Lower leg skin (tissue), 4 donors: ENCODE results near the gene GALM. TPM values are rescaled to one million over a fixed set of nuclear protein-coding genes. Genes with fewer than 3 reads are reported as not detected.

ENCODE experiments used
- DNase-seq, 2 donors: peaks; one replicate each; pipeline ENCODE4 v3.0.0-alpha.2; 2019; ENCODE audit warnings: low spot score in 2 of 2
- H3K4me3 ChIP-seq: fragments of 200-600 bp; sonication (generic); 2 replicates; pipeline ENCODE4 v1.5.1; 2017; ENCODE audit warnings: mild to moderate bottlenecking, low read depth; ENCODE audit not compliant: poor library complexity, severe bottlenecking
- POLR2A ChIP-seq, 2 donors: fragments of 450-650 bp; IDR thresholded peaks; one replicate each; pipeline ENCODE4 v1.6.1; 2016 to 2017; ENCODE audit warnings: antibody characterized with exemption in 2 of 2, mild to moderate bottlenecking in 1 of 2, moderate library complexity in 1 of 2
- WGBS, 2 donors: methylation state at CpG; one replicate each; pipeline ENCODE4 v1.1.5; 2018; 5-methylcytosine and 5-hydroxymethylcytosine counted together
- intact Hi-C: fragments of 100-400 bp; cut with DNase I; formaldehyde crosslinking; loops from one replicate; pipeline ENCODE4 v1.15.0; 2023; ENCODE audit warnings: low total_unique reads
- total RNA-seq, 4 donors: library from RNA; depleted of rRNA; stranded (reverse); fragments of >200 nt; gene quantifications; one replicate each; pipeline ENCODE4 v1.1.0, GENCODE V29; 2016
- TF ChIP-seq, protein P1 (sequence below), 3 donors: fragments of 450-650 bp; IDR thresholded peaks; one replicate each; pipeline ENCODE4 v1.5.1; 2016; ENCODE audit warnings: antibody characterized with exemption in 3 of 3, mild to moderate bottlenecking in 3 of 3, moderate library complexity in 2 of 3

GALM gene
- total RNA-seq, 4 donors from 2014 or later, result 4.0 to 12.1 (median 7.0) TPM

DNA sequence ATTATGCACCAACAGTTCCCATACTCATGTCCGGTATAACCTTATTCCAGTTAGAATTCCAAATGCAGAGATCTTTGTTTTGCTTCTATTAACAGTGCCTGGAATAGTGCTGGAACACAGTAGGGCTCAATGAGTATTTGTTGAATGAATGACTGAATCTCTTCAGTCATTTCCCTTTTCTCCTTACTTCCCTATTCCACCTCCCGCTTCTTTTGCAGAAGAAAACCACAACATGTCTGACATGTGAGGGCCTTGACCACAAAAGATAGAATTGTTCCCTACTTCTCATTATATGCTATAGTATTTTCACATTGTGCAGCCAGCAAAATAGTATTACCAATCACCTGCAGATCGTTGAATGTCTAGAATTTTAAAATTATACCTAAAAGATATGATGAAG is 43.7 kb upstream of the GALM start:
- DNase-seq, result no peak
- no peak overlapping the region for H3K4me3 ChIP-seq
- 72 to 76% methylated on average over 3 of the region's 3 CpGs for WGBS, 2 donors
- intact Hi-C loops, result no loop called here
- TF ChIP-seq, protein P1, sequence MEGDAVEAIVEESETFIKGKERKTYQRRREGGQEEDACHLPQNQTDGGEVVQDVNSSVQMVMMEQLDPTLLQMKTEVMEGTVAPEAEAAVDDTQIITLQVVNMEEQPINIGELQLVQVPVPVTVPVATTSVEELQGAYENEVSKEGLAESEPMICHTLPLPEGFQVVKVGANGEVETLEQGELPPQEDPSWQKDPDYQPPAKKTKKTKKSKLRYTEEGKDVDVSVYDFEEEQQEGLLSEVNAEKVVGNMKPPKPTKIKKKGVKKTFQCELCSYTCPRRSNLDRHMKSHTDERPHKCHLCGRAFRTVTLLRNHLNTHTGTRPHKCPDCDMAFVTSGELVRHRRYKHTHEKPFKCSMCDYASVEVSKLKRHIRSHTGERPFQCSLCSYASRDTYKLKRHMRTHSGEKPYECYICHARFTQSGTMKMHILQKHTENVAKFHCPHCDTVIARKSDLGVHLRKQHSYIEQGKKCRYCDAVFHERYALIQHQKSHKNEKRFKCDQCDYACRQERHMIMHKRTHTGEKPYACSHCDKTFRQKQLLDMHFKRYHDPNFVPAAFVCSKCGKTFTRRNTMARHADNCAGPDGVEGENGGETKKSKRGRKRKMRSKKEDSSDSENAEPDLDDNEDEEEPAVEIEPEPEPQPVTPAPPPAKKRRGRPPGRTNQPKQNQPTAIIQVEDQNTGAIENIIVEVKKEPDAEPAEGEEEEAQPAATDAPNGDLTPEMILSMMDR (IDR thresholded peaks at IDR 0.05), result no peak
- TF ChIP-seq POLR2A (IDR thresholded peaks at IDR 0.05), result no peak

DNA sequence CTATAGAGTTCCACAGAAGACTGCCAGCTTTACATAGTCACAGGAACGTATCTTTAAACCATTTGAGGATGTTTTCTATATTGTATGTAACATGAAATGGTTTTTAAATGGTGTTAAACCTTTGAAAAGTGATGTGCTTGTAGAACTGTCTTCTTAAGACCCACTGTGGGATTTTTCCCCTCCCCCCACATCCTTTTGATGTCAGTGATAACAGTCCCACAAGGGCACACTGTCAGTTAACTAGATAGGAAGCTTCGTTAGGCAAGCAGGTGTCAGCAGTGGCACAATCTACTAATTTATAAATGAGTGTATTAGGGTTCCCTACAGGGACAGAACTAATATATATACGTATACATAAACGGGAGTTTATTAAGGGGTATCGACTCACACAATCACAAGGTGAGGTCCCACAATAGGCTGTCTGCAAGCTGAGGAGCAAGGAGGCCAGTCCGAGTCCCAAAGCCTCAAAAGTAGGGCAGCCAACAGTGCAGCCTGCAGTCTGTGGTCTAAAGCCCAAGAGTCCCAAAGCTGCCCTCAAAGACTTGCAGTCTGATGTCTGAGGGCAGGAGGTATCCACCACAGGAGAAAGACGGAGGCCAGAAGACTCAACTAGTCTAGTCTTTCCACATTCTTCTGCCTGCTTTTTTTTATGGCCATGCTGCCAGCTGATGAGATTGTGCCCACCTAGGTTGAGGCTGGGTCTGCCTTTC is 39.4 kb upstream of the GALM start:
- H3K4me3 ChIP-seq, result no peak overlapping the region
- 83 to 86% methylated on average over 7 of the region's 7 CpGs for WGBS, 2 donors
- intact Hi-C loops, result no loop called here
- TF ChIP-seq, protein P1 (IDR thresholded peaks at IDR 0.05), result no peak
- no peak for TF ChIP-seq POLR2A (IDR thresholded peaks at IDR 0.05)
- no peak for DNase-seq

GRCh38 chr2:38627391-38627790 is 38.5 kb upstream of the GALM start:
- H3K4me3 ChIP-seq, result no peak overlapping the region
- WGBS, 2 donors, result 76 to 80% methylated on average over 4 of the region's 4 CpGs
- DNase-seq, result no peak
- intact Hi-C loops, result no loop called here
- no peak for TF ChIP-seq POLR2A (IDR thresholded peaks at IDR 0.05)
- TF ChIP-seq, protein P1 (IDR thresholded peaks at IDR 0.05), result no peak

DNA sequence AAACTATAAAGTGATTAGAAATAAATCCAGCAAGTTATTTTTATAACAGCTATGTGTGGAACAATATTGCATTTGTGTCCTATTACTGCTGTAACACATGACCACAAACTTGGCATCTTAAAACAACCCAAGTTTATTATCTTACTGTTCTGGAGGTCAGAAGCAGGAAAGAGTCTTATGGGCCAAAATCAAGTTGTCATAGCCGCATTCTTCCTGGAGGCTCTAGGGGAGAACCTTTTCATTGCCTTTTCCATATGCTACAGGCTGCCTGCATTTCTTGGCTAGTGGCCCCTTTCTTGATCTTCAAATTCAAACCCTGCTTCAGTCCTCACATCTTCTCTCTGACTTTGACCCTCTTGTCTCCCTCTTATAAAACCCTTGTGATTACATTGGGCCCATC is 36.2 kb upstream of the GALM start:
- WGBS, 2 donors, result 65 to 75% methylated on average over 1 of the region's 1 CpG
- DNase-seq, result no peak
- H3K4me3 ChIP-seq, result no peak overlapping the region
- intact Hi-C loops, result no loop called here
- TF ChIP-seq POLR2A (IDR thresholded peaks at IDR 0.05), result no peak
- TF ChIP-seq, protein P1 (IDR thresholded peaks at IDR 0.05), result no peak

DNA sequence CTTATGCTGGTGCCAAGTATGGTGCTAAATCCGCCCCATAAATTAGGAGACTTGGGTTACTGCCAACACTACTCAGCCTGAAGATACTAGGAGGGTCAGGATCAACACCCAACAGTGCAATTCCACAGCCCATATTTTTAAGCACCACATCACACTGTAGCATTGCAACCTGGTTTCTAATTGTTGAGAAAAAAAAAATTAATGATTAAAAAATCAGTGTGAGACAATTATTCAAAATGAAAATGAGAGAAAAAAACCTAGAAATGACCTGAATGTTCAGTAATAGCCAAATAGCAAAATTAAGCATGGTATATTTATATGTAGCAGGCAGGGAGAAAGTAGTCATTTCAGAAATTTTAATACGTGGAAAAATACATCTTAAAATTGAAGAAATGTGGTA is 33.9 kb upstream of the GALM start:
- intact Hi-C loops, result no loop called here
- 59 to 64% methylated on average over 2 of the region's 2 CpGs for WGBS, 2 donors
- no peak for DNase-seq
- H3K4me3 ChIP-seq, result no peak overlapping the region
- TF ChIP-seq, protein P1 (IDR thresholded peaks at IDR 0.05), result no peak
- TF ChIP-seq POLR2A (IDR thresholded peaks at IDR 0.05), result no peak

- intact Hi-C loops, result no loop called here
- TF ChIP-seq, protein P1 (IDR thresholded peaks at IDR 0.05), result no peak
- no peak for TF ChIP-seq POLR2A (IDR thresholded peaks at IDR 0.05)
- DNase-seq, result no peak
- no peak overlapping the region for H3K4me3 ChIP-seq
Measured at GRCh38 chr2:38632980-38633379, 32.9 kb upstream of the GALM start.
